Chondrocyte (in vitro differentiated cells): ENCODE measurements around the gene SLC2A13. TPM values are rescaled to one million over a fixed set of nuclear protein-coding genes. Genes with fewer than 3 reads are reported as not detected.
A peak's percentile ranks its signal among the peaks of the same experiment; 100 is the strongest.

Experiments
- DNase-seq: peaks from one replicate; pipeline ENCODE4 v3.0.0; 2021; ENCODE audit warnings: mixed read lengths, low spot score
- H3K27ac Mint-ChIP-seq: one replicate; pipeline ENCODE4 v1.8.0; 2021; ENCODE audit warnings: mild to moderate bottlenecking, moderate library complexity, mixed read lengths; ENCODE audit not compliant: unreplicated experiment
- H3K27me3 Mint-ChIP-seq: 2 replicates; pipeline ENCODE4 v1.8.0; 2021; ENCODE audit warnings: low read depth, mixed read lengths
- H3K36me3 Mint-ChIP-seq: 2 replicates; pipeline ENCODE4 v1.8.0; 2021; ENCODE audit warnings: low read depth, mixed read lengths
- H3K4me1 Mint-ChIP-seq: 2 replicates; pipeline ENCODE4 v1.8.0; 2021; ENCODE audit warnings: low read depth, mild to moderate bottlenecking, mixed read lengths
- H3K4me3 Mint-ChIP-seq: one replicate; pipeline ENCODE4 v1.8.0; 2021; ENCODE audit warnings: mild to moderate bottlenecking, moderate library complexity, mixed read lengths; ENCODE audit not compliant: unreplicated experiment
- H3K9me3 Mint-ChIP-seq: 2 replicates; pipeline ENCODE4 v1.8.0; 2021; ENCODE audit warnings: low read depth, mixed read lengths
- CTCF ChIP-seq: fragments of 200-600 bp; sonication (generic); IDR thresholded peaks from 2 replicates; pipeline ENCODE4 v1.5.0; 2021; ENCODE audit warnings: antibody characterized with exemption, mild to moderate bottlenecking, moderate library complexity
- total RNA-seq: library from RNA; stranded (reverse); gene quantifications from 3 replicates; pipeline ENCODE4 v1.2.1, GENCODE V29; 2021

SLC2A13 gene
- total RNA-seq, 1 donor from 2014 or later, result 14.4 TPM

- Mint-ChIP-seq H3K4me1 (no peaks in the 10 kb centered on the region), H3K27me3 (no peaks in the 10 kb centered on the region), H3K4me3 (no peak overlapping the region), H3K36me3 (peaks cover 1% of the 10 kb centered on the region), H3K9me3 (no peaks in the 10 kb centered on the region), H3K27ac (no peak overlapping the region)
- DNase-seq, result no peak
- TF ChIP-seq CTCF, result no peak
Observed at GRCh38 chr12:39959467-39959866, 146.4 kb downstream of the SLC2A13 start.

GRCh38 chr12:39959031-39959430 lies 146.8 kb downstream of the SLC2A13 start:
- no peak for TF ChIP-seq CTCF
- Mint-ChIP-seq H3K27ac (no peak overlapping the region), H3K9me3 (no peaks in the 10 kb centered on the region), H3K27me3 (no peaks in the 10 kb centered on the region), H3K36me3 (peaks cover 1% of the 10 kb centered on the region), H3K4me3 (no peak overlapping the region), H3K4me1 (no peaks in the 10 kb centered on the region)
- DNase-seq, result no peak

- Mint-ChIP-seq H3K9me3 (no peaks in the 10 kb centered on the region), H3K27me3 (no peaks in the 10 kb centered on the region), H3K36me3 (peaks cover 1% of the 10 kb centered on the region), H3K4me3 (no peak overlapping the region), H3K27ac (no peak overlapping the region), H3K4me1 (no peaks in the 10 kb centered on the region)
- no peak for DNase-seq
- TF ChIP-seq CTCF, result peak; percentile 28
Observed at GRCh38 chr12:39958377-39958776, 147.5 kb downstream of the SLC2A13 start.

- peaks cover under 1% of the 10 kb centered on the region for H3K36me3 Mint-ChIP-seq
- H3K9me3 Mint-ChIP-seq, result no peaks in the 10 kb centered on the region
- H3K4me1 Mint-ChIP-seq, result no peaks in the 10 kb centered on the region
- DNase-seq, result no peak
- H3K4me3 Mint-ChIP-seq, result no peak overlapping the region
- no peak overlapping the region for H3K27ac Mint-ChIP-seq
- H3K27me3 Mint-ChIP-seq, result no peaks in the 10 kb centered on the region
- TF ChIP-seq CTCF, result no peak
Observed at GRCh38 chr12:39956725-39957124, 149.2 kb downstream of the SLC2A13 start.

GRCh38 chr12:39946361-39947280 lies 159.3 kb downstream of the SLC2A13 start:
- Mint-ChIP-seq H3K4me3 (no peak overlapping the region), H3K9me3 (peaks cover 12% of the 10 kb centered on the region), H3K27me3 (no peaks in the 10 kb centered on the region), H3K4me1 (no peaks in the 10 kb centered on the region), H3K27ac (no peak overlapping the region), H3K36me3 (peaks cover 3% of the 10 kb centered on the region)
- no peak for TF ChIP-seq CTCF
- no peak for DNase-seq
